Memory B cell (primary cell): ENCODE measurements around the gene ZNF799.
"Not testable (repeated sequence)": the region's sequence is repeated elsewhere in the genome, so short reads cannot be mapped to it uniquely, and the experiment has no call there.

ENCODE experiments used
- ATAC-seq: fragments of 150-1000 bp; cut with Tn5 transposase; 2 replicates; pipeline ENCODE4 v1.10.0; 2021; ENCODE audit warnings: low read depth, mild to moderate bottlenecking, moderate library complexity
- DNase-seq, 2 donors: peaks; one replicate each; pipeline ENCODE4 v3.0.0; 2022; ENCODE audit warnings: low spot score in 2 of 2
- H3K27ac Mint-ChIP-seq: one replicate; pipeline ENCODE4 v1.8.0; 2022; ENCODE audit warnings: mild to moderate bottlenecking, moderate library complexity, mixed read lengths
- H3K27me3 Mint-ChIP-seq: one replicate; pipeline ENCODE4 v1.8.0; 2022; ENCODE audit warnings: mixed read lengths
- H3K36me3 Mint-ChIP-seq: one replicate; pipeline ENCODE4 v1.8.0; 2022; ENCODE audit warnings: mild to moderate bottlenecking, mixed read lengths
- H3K4me1 Mint-ChIP-seq: one replicate; pipeline ENCODE4 v1.8.0; 2022; ENCODE audit warnings: mixed read lengths
- H3K4me3 Mint-ChIP-seq: one replicate; pipeline ENCODE4 v1.8.0; 2022; ENCODE audit warnings: mild to moderate bottlenecking, moderate library complexity, mixed read lengths
- H3K9me3 Mint-ChIP-seq: one replicate; pipeline ENCODE4 v1.8.0; 2022; ENCODE audit warnings: mixed read lengths

ZNF799 gene

DNA sequence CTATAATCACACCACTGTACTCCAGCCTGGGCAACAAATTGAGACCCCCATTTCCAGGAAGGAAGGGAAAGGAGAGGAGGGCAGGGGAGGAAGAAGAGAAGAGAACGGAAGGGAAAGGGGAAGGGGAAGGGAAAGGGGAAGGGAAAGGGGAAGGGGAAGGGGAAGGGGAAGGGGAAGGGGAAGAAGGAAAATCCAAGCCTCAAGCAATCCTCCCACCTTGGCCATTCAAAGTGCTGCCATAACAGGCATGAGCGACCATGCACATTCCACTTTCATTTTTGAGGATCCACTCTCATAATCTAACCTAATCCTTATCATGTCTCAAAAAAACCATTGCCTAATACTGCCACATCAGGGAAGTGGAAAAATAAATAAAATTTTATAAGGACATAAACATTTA lies 14.7 kb downstream of the ZNF799 start:
- not testable (repeated sequence) for H3K4me1 Mint-ChIP-seq, H3K27me3 Mint-ChIP-seq, H3K9me3 Mint-ChIP-seq, ATAC-seq, H3K27ac Mint-ChIP-seq, DNase-seq, H3K4me3 Mint-ChIP-seq
- peaks cover 36% of the 10 kb centered on the region for H3K36me3 Mint-ChIP-seq

DNA sequence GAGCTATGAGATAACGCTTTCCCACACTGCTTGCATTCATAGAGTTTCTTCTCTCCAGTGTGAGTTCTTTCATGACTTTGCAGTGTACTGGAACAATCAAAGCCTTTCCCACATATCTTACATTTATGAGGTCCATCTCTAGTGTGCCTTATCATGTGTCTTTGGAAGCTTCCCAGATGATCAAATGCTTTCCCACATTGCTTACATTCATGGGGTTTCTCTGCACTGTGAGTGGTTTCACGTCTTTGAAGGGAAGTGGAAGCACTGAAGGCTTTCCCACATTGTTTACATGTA lies 20.7 kb downstream of the ZNF799 start:
- no peak overlapping the region for H3K27ac Mint-ChIP-seq
- no peaks in the 10 kb centered on the region for H3K4me1 Mint-ChIP-seq
- no peaks in the 10 kb centered on the region for H3K27me3 Mint-ChIP-seq
- peaks cover 37% of the 10 kb centered on the region for H3K36me3 Mint-ChIP-seq
- no peak overlapping the region for H3K4me3 Mint-ChIP-seq
- peaks cover 19% of the 10 kb centered on the region for H3K9me3 Mint-ChIP-seq
- ATAC-seq (no peak), DNase-seq (no peak)

DNA sequence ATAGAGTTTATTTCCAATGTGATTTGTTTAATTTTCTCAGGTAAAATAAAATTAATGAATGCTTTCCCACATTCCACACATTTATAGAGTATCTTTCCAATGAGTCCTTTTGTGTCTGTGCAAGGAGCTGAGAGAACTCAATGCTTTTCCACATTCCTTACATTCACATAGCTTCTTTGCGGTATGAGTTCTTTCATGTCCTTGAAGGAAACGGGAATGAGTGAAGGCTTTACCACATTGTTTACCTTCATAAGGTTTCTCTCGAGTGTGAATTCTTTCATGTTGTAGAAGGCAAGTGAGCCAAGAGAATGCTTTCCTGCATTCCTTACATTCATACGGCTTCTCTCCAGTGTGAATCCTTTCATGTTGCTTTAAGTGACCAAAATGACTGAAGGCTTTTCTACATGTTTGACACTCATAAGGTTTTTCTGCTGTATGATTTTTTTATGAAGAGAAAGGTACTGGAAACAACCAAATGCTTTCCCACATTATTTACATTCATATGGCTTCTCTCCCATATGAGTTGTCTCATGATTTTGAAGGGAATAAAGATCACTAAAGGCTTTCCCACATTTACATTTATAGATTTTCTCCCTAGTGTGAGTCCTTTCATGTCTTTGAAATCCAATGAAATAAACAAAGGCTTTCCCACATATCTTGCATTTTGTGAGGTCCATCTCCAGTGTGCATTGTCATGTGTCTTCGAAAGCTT lies 21.2 kb downstream of the ZNF799 start:
- ATAC-seq: no peak
- H3K36me3 Mint-ChIP-seq: peaks cover 39% of the 10 kb centered on the region

DNA sequence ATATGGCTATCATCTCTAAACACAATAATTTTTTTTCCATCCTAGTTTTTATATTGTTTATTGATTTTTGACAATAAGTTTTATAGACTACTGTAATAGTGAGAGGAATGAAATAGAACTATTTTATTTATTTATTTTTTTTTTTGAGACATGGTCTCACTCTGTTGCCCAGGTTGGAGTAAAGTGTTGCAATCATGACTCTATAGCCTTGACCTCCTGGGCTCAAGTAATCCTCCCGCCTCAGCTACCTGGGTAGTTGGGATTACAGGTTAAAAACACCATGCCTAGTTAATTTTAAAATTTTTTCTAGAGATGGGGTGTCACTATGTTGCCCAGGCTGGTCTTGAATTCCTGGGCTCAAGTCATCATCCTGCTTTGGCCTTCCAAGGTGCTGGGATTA lies 27.0 kb downstream of the ZNF799 start:
- H3K4me1 Mint-ChIP-seq: no peaks in the 10 kb centered on the region
- H3K36me3 Mint-ChIP-seq: peaks cover 16% of the 10 kb centered on the region
- H3K4me3 Mint-ChIP-seq: no peak overlapping the region
- ATAC-seq (no peak), DNase-seq (no peak)
- H3K9me3 Mint-ChIP-seq: peaks cover 9% of the 10 kb centered on the region
- no peaks in the 10 kb centered on the region for H3K27me3 Mint-ChIP-seq
- no peak overlapping the region for H3K27ac Mint-ChIP-seq

More for the DNA sequence above, 21.2 kb downstream of the ZNF799 start:
- no peaks in the 10 kb centered on the region for H3K27me3 Mint-ChIP-seq
- H3K4me3 Mint-ChIP-seq: no peak overlapping the region
- no peaks in the 10 kb centered on the region for H3K4me1 Mint-ChIP-seq
- peaks cover 19% of the 10 kb centered on the region for H3K9me3 Mint-ChIP-seq
- DNase-seq: no peak
- H3K27ac Mint-ChIP-seq: no peak overlapping the region

DNA sequence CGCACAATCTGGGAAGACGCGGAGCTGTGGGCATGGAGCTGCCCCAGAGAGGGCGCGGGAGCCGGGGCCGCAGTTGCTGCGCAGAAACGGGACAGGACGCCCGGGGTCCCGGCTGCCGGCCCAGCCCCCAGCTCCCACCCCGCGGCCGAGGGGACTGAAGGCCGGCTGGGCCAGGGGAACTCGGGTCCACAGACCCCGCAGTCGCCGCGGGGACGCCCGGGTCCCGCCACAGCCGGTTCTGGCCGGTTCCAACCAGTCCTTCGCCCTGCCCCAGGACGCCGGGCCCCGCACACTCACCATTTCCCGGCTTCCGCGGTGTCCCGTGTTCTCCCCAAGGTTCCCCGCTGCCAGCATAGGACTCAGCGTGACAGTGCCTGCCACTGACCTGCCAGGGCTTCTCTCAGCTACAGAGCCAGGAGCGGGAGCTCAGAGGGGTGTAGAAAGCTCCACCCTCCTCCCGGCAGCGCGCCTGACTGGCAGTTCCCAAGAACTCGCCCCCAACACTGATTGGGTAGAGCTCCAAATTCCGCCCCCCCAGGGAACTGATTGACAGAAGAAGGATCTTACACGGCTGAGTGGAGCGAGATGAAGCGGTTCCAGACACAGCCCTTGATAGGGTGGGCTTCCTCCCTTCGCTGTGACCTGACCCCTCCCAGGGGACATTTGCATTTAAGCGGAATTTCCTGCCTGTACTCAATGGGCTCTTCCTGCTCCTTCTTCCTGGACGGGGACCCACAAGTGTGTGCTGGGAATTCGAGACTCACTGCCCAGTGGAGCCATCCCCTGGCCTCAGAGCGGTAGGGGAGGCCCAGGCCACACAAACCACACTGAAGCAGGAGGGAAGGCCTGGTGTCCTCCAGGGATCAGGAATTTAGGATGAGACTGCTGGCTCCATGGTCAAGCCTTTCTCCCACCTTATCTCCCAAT lies 35.6 kb downstream of the ZNF799 start, which contains the start of gene ZNF442:
ZNF442 (minus strand) TSS at position 448 of the 927 bp plus-strand sequence. CDS start 2,052 bp downstream, outside the sequence.
- ATAC-seq (peak; percentile 95), DNase-seq (peak; percentile 64 to 69)
- Mint-ChIP-seq H3K4me1 (peaks cover 10% of the 10 kb centered on the region), H3K36me3 (no peaks in the 10 kb centered on the region), H3K9me3 (no peaks in the 10 kb centered on the region), H3K27ac (peak within 1 kb of the TSS; percentile 95), H3K27me3 (no peaks in the 10 kb centered on the region), H3K4me3 (peak within 1 kb of the TSS; percentile 100)

DNA sequence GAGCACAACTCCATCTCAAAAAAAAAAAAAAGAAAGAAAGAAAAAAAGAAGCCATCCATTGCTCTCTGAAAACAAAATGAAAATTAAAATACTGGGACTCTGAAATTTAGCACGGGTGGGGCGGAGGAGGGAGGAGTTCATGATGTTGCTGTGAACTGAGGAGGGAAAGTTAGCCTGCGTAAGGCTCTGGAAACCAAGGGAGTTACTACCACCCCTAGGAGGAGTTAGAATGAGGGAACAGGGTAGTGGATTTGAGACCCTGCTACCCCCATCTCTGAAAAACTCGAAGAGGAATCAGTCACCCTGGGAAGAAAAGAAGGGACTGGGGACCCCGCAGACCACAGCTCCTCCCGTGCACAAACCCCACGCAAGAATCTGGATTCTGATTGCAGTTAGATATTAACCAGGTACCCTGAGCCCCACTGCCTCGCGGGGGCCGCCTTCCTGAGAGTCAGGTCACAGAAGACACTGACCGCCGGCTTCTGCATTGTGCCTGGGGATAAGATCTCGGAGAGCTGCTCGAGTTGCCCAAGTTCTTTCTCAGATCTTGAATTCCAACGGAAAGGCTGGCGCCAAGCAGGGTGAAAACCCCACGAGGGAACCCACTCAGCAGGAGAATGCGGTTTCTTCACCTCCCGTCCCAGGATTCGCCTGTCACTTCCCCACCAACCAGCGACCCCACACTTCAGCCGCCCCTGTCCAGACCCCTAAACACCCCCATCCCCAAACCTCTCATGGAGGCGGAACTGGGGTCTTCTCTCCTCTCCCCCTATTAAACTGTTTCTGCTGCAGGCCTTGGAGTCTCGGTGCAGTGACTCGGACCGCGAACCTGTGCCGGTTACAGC lies 36.5 kb downstream of the ZNF799 start:
- DNase-seq (peak in 1 of 2 donors; percentile 12), ATAC-seq (no peak)
- peak overlapping the region; percentile 100 for H3K4me3 Mint-ChIP-seq
- no peaks in the 10 kb centered on the region for H3K27me3 Mint-ChIP-seq
- H3K36me3 Mint-ChIP-seq: no peaks in the 10 kb centered on the region
- H3K4me1 Mint-ChIP-seq: peaks cover 10% of the 10 kb centered on the region
- H3K9me3 Mint-ChIP-seq: no peaks in the 10 kb centered on the region
- H3K27ac Mint-ChIP-seq: peak overlapping the region; percentile 95

DNA sequence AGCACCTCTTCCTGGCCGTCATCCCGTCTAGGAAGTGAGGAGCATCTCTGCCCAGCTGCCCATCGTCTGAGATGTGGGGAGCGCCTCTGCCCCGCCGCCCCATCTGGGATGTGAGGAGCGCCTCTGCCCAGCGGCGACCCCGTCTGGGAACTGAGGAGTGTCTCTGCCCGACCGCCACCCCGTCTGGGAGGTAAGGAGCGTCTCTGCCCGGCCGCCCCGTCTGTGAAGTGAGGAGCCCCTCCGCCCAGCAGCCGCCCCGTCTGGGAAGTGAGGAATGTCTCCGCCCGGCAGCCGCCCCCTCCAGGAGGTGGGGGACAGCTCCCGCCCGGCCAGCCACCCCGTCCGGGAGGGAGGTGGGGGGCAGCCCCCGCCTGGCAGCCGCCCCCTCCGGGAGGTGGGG lies 38.8 kb downstream of the ZNF799 start:
- not testable (repeated sequence) for ATAC-seq, H3K27me3 Mint-ChIP-seq, DNase-seq, H3K27ac Mint-ChIP-seq, H3K9me3 Mint-ChIP-seq, H3K36me3 Mint-ChIP-seq, H3K4me3 Mint-ChIP-seq
- H3K4me1 Mint-ChIP-seq: peaks cover 10% of the 10 kb centered on the region

DNA sequence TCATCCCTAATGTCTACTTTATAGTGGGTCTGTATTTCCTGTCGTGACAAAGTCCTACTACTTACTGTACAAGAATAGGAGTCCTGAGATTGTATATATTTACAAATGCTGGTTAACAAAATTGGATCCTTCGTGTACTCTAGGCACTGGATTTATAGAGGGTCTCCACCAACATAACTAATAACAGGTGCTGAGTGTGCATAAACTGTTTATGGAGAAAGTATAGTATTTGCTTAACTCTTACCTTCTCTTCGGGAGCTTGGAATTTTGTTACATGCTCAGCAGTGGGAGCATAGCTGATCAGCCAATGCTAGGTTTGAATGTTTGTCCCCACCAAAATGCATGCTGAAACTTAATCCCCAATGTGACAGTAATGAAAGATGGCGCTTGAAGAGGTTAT lies 47.7 kb downstream of the ZNF799 start:
- DNase-seq (no peak), ATAC-seq (no peak)
- H3K27me3 Mint-ChIP-seq: no peaks in the 10 kb centered on the region
- H3K27ac Mint-ChIP-seq: no peak overlapping the region
- no peak overlapping the region for H3K4me3 Mint-ChIP-seq
- peaks cover 26% of the 10 kb centered on the region for H3K9me3 Mint-ChIP-seq
- H3K4me1 Mint-ChIP-seq: no peaks in the 10 kb centered on the region
- H3K36me3 Mint-ChIP-seq: peaks cover 42% of the 10 kb centered on the region

DNA sequence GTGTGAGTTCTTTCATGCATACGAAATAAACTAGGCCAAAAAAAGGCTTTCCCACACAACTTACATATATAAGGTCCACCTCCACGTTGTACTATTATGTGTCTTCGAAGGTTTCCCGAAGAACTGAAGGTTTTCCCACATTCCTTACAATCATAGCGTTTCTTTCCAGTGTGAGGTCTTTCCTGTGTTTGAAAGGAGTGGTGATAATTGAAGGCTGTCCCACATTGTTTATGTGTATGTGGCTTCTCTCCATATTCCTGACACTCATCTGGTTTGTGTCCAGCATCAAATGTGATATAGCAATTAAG lies 50.2 kb downstream of the ZNF799 start:
- ATAC-seq: no peak
- H3K36me3 Mint-ChIP-seq: peaks cover 41% of the 10 kb centered on the region
- no peak overlapping the region for H3K4me3 Mint-ChIP-seq
- no peaks in the 10 kb centered on the region for H3K4me1 Mint-ChIP-seq
- no peaks in the 10 kb centered on the region for H3K27me3 Mint-ChIP-seq
- H3K9me3 Mint-ChIP-seq: peaks cover 27% of the 10 kb centered on the region
- no peak overlapping the region for H3K27ac Mint-ChIP-seq
- no peak for DNase-seq

DNA sequence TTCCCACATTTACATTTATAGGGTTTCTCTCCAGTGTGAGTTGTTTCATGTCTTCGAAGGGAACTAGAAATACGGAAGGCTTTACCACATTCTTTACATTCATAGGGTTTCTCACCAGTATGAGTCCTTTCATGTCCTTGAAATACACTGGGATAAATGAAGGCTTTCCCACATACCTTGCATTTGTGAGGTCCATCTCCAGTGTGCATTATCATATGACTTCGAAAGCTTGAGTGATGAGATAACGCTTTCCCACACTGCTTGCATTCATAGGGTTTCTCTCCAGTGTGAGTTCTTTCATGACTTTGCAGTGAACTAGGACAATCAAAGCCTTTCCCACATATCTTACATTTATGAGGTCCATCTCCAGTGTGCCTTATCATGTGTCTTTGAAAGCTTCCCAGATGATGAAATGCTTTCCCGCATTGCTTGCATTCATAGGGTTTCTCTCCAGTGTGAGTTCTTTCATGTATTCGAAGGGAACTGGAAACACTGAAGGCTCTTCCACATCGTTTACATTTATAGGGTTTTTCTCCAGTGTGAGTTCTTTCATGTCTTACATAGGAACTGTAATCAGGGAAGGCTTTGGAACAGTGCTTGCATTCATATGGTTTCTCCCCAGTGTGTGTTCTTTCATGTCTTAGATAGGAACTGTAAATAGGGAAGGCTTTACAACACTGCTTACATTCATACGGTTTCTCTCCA lies 50.7 kb downstream of the ZNF799 start:
- Mint-ChIP-seq H3K27me3 (no peaks in the 10 kb centered on the region), H3K9me3 (peaks cover 27% of the 10 kb centered on the region), H3K4me1 (no peaks in the 10 kb centered on the region), H3K36me3 (peaks cover 44% of the 10 kb centered on the region), H3K27ac (no peak overlapping the region), H3K4me3 (no peak overlapping the region)
- DNase-seq (no peak), ATAC-seq (no peak)

DNA sequence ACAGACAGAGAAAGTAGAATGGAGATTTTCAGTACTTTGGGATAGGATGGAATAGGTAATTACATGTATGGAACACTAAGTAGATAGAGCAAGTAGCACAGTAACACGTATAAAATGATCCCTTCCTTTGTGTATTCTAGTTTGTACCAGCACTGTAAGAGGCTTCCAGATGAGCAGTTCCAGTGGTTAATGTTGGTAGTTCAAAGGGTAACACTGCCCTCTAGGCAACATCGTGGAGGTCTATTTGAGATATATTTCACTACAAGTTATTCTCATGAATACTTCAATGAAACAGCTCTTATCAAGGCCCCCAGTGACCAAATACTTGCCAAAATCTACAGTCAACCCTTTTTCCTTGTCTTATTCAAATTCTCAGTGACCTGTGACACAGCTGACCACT lies 54.2 kb downstream of the ZNF799 start:
- H3K27ac Mint-ChIP-seq: no peak overlapping the region
- ATAC-seq: no peak
- no peaks in the 10 kb centered on the region for H3K27me3 Mint-ChIP-seq
- no peaks in the 10 kb centered on the region for H3K4me1 Mint-ChIP-seq
- no peak for DNase-seq
- H3K9me3 Mint-ChIP-seq: peaks cover 18% of the 10 kb centered on the region
- no peak overlapping the region for H3K4me3 Mint-ChIP-seq
- H3K36me3 Mint-ChIP-seq: peaks cover 30% of the 10 kb centered on the region

DNA sequence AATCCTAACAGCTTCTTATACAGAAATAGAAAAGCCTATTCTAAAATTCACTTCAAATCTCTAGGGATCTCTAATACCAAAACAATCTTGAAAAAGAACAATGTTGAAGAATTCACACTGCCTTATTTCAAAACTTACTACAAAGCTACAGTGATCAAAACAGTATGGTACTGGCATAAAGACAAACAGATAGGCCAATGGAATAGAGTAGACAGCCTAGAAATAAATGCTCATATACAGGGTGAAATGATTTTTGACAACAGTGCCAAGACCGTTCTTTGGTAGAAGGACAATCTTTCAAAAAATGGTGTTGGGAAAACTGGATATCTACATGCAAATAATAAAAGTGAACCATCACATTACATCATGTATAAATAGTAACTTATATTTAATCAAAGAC lies 55.9 kb downstream of the ZNF799 start:
- Mint-ChIP-seq H3K27ac (no peak overlapping the region), H3K36me3 (peaks cover 16% of the 10 kb centered on the region), H3K4me3 (no peak overlapping the region), H3K27me3 (no peaks in the 10 kb centered on the region), H3K4me1 (no peaks in the 10 kb centered on the region), H3K9me3 (peaks cover 13% of the 10 kb centered on the region)
- DNase-seq (no peak), ATAC-seq (no peak)
